DOHH2 (cell line): ENCODE results near the gene SLC12A6.
A peak's percentile ranks its signal among the peaks of the same experiment; 100 is the strongest.

ENCODE experiments used
- H3F3A ChIP-seq: fragments of 200-600 bp; sonication (generic), shearing (Covaris generic); 2 replicates; pipeline ENCODE4 v1.6.0; 2016; ENCODE audit warnings: antibody characterized with exemption, mild to moderate bottlenecking; ENCODE audit not compliant: control insufficient read depth, insufficient read depth
- H3K27ac ChIP-seq: fragments of 200-600 bp; sonication (generic); 2 replicates; pipeline ENCODE4 v1.5.1; 2014; ENCODE audit warnings: low read depth, mild to moderate bottlenecking, low read length, moderate library complexity
- H3K27me3 ChIP-seq: fragments of 200-600 bp; sonication (generic); 2 replicates; pipeline ENCODE4 v1.6.1; 2014; ENCODE audit warnings: mild to moderate bottlenecking, low read length, mixed read lengths; ENCODE audit not compliant: control insufficient read depth
- H3K36me3 ChIP-seq: fragments of 200-600 bp; sonication (generic); 2 replicates; pipeline ENCODE4 v1.6.1; 2014; ENCODE audit warnings: mild to moderate bottlenecking, low read length, moderate library complexity, mixed read lengths; ENCODE audit not compliant: control insufficient read depth
- H3K4me1 ChIP-seq: fragments of 200-600 bp; sonication (generic); 2 replicates; pipeline ENCODE4 v1.6.1; 2014; ENCODE audit warnings: mild to moderate bottlenecking, low read length, mixed read lengths; ENCODE audit not compliant: control insufficient read depth
- H3K4me2 ChIP-seq: fragments of 200-600 bp; sonication (generic); 2 replicates; pipeline ENCODE4 v1.6.0; 2014; ENCODE audit warnings: mild to moderate bottlenecking, low read length, moderate library complexity
- H3K4me3 ChIP-seq: fragments of 200-600 bp; sonication (generic); 2 replicates; pipeline ENCODE4 v1.5.1; 2014; ENCODE audit warnings: mild to moderate bottlenecking, low read length, mixed read lengths
- H3K79me2 ChIP-seq: fragments of 200-600 bp; sonication (generic); 2 replicates; pipeline ENCODE4 v1.6.1; 2014; ENCODE audit warnings: mild to moderate bottlenecking, low read length, mixed read lengths; ENCODE audit not compliant: control insufficient read depth
- H3K9me2 ChIP-seq: fragments of 200-600 bp; sonication (generic); replicated peaks from 2 replicates; pipeline ENCODE4 v1.6.1; 2014; ENCODE audit warnings: mild to moderate bottlenecking, low read length, mixed read lengths; ENCODE audit not compliant: control insufficient read depth
- H3K9me3 ChIP-seq: fragments of 200-600 bp; sonication (generic); 2 replicates; pipeline ENCODE4 v1.6.1; 2014; ENCODE audit warnings: antibody characterized with exemption, low read length, mixed read lengths; ENCODE audit not compliant: control insufficient read depth, insufficient read depth
- H4K20me1 ChIP-seq: fragments of 200-600 bp; sonication (generic); 2 replicates; pipeline ENCODE4 v1.6.0; 2014; ENCODE audit warnings: low read depth, mild to moderate bottlenecking, antibody characterized with exemption, low read length, moderate library complexity; ENCODE audit not compliant: control insufficient read depth, insufficient read depth
- EZH2phosphoT487 ChIP-seq: fragments of 200-600 bp; sonication (generic); IDR thresholded peaks from 2 replicates; pipeline ENCODE4 v1.6.1; 2017; ENCODE audit warnings: borderline replicate concordance, mild to moderate bottlenecking, antibody characterized with exemption, low read length, moderate library complexity, mixed read lengths
- TF ChIP-seq, protein P1 (sequence below): fragments of 200-600 bp; sonication (generic); IDR thresholded peaks from one replicate; pipeline ENCODE4 v1.5.1; 2014; ENCODE audit warnings: antibody characterized with exemption, mild to moderate bottlenecking, low read depth, low read length; ENCODE audit not compliant: poor library complexity, severe bottlenecking

The SLC12A6 gene

DNA sequence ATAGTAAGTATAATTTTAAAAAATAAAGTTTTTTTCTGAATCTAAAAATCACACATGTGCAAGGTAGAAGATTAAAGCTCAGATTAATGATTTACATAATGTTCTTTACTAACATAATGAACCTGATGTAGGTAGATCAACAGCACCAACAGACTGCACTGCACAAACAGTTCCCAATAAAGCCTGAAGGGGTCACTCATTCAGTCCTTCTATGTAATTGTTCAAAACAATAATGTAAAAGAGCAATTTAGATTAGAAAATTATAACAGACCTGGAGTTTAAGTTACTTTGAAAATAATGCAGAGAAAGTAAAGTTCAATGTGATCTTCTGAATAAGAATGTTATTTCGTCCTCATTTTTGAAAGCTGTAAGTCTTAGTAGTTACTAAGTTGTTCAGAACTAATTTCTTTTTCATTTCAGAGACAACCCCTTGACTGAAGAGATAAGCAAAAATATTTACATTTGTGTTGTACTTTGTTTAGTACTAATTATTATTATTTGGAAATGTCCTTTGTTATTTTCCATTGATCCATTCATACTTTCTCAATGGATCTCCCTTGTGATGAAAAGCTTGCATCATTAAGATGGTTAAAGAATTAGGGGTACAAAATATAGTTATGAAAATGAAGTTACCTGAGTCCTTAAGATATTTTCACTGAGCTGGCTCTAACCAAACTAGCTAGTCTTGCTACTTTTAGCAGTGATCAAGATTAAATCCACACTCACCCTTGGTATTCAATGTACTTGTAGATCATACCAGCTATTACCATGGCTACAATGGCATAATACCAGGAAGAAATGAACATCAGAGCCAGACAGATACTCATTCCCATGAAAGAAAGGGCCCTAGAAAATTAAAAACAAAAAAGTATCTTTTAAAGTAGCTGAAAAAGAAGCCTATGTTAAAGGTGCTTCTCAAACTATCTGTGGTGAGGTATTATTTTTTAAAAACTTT, 95.9 kb downstream of the SLC12A6 start:
- Histone ChIP-seq H3K27me3 (no peaks in the 10 kb centered on the region), H3K4me3 (no peak overlapping the region), H3F3A (no peaks in the 10 kb centered on the region), H3K9me3 (no peaks in the 10 kb centered on the region), H3K9me2 (no peaks in the 10 kb centered on the region), H3K79me2 (no peaks in the 10 kb centered on the region), H3K4me2 (no peak overlapping the region), H3K4me1 (no peaks in the 10 kb centered on the region), H3K27ac (no peak overlapping the region), H3K36me3 (peaks cover 3% of the 10 kb centered on the region; the same call in 1 of the 2 replicates), H4K20me1 (no peaks in the 10 kb centered on the region)
- no peak for TF ChIP-seq EZH2phosphoT487
- TF ChIP-seq, protein P1, sequence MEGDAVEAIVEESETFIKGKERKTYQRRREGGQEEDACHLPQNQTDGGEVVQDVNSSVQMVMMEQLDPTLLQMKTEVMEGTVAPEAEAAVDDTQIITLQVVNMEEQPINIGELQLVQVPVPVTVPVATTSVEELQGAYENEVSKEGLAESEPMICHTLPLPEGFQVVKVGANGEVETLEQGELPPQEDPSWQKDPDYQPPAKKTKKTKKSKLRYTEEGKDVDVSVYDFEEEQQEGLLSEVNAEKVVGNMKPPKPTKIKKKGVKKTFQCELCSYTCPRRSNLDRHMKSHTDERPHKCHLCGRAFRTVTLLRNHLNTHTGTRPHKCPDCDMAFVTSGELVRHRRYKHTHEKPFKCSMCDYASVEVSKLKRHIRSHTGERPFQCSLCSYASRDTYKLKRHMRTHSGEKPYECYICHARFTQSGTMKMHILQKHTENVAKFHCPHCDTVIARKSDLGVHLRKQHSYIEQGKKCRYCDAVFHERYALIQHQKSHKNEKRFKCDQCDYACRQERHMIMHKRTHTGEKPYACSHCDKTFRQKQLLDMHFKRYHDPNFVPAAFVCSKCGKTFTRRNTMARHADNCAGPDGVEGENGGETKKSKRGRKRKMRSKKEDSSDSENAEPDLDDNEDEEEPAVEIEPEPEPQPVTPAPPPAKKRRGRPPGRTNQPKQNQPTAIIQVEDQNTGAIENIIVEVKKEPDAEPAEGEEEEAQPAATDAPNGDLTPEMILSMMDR, result peak; percentile 70

DNA sequence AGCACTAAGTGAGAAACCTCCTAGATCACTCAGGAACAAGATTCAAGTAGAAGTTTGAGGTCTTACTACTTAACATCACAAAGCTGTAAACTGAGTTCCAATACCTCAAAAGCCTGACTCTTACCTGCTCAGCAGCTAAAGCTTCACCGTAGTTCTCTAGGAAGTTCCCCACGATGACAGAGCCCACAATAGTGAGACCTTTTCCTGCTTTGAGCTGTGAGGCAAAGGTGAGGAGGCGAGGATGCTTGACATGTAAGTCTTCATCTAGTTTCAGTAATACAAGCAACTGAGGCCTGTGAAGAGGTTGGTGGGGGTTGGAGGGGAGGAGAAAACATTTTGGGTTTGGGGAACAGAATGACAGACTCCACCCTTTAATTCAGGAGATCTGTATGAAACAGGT, 97.0 kb downstream of the SLC12A6 start:
- H3K27ac ChIP-seq, result no peak overlapping the region
- no peak overlapping the region for H3K4me3 ChIP-seq

DNA sequence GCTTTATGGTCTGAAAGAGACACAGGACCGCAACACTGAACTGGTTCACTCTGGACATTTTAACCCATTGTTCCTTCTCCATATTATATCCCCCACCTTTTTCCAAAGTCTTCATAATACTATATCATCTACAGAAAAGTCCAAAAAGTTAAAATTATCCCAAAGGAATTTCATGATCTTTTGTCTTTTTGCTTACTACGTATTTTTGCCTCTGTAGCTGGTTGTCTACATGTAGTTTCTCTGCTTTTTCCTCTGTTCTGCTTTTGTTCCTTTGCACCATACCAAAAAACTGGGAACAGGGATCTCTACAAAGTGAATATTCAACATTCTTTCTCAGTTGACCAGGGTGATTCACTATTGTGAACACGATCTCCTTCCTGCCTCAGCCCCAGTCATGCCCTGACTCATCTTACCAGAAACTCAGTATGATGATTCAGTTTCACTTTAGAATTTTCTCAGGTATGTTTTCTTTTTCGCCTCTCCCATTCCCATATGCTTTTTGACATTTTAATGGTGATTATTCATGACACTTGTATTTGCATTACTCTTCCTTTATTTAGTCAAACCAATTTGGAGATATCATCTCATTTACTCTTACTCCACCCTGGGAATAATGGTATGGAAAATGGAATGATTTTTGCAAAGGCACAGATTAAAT, 98.3 kb downstream of the SLC12A6 start:
- no peak overlapping the region for H3K27ac ChIP-seq
- H3F3A ChIP-seq, result no peaks in the 10 kb centered on the region
- no peak overlapping the region for H3K4me2 ChIP-seq
- H3K9me2 ChIP-seq, result no peaks in the 10 kb centered on the region
- H3K79me2 ChIP-seq, result no peaks in the 10 kb centered on the region
- no peak overlapping the region for H3K4me3 ChIP-seq
- H3K9me3 ChIP-seq, result no peaks in the 10 kb centered on the region
- H3K4me1 ChIP-seq, result no peaks in the 10 kb centered on the region
- no peak for TF ChIP-seq EZH2phosphoT487
- TF ChIP-seq, protein P1, result no peak
- H4K20me1 ChIP-seq, result no peaks in the 10 kb centered on the region
- no peaks in the 10 kb centered on the region for H3K27me3 ChIP-seq
- peaks cover 9% of the 10 kb centered on the region; the same call in 1 of the 2 replicates for H3K36me3 ChIP-seq

More for the DNA sequence above, 97.0 kb downstream of the SLC12A6 start:
- H3K79me2 ChIP-seq, result no peaks in the 10 kb centered on the region
- peaks cover 9% of the 10 kb centered on the region; the same call in 1 of the 2 replicates for H3K36me3 ChIP-seq
- no peaks in the 10 kb centered on the region for H3F3A ChIP-seq
- no peaks in the 10 kb centered on the region for H3K27me3 ChIP-seq
- no peaks in the 10 kb centered on the region for H3K4me1 ChIP-seq
- H3K9me3 ChIP-seq, result no peaks in the 10 kb centered on the region
- no peaks in the 10 kb centered on the region for H4K20me1 ChIP-seq
- TF ChIP-seq, protein P1, result no peak
- TF ChIP-seq EZH2phosphoT487, result no peak
- no peaks in the 10 kb centered on the region for H3K9me2 ChIP-seq
- no peak overlapping the region for H3K4me2 ChIP-seq
